Urinary bladder (tissue), 4 donors: Measurements from ENCODE around the gene NEK5. TPM values are rescaled to one million over a fixed set of nuclear protein-coding genes. Genes with fewer than 3 reads are reported as not detected.

Experiments
- DNase-seq: peaks from one replicate; pipeline ENCODE4 v3.0.0-alpha.2; 2015; ENCODE audit errors: extremely low spot score
- H3K27ac ChIP-seq: one replicate; pipeline ENCODE4 v1.5.1; 2013; ENCODE audit warnings: low read depth, mild to moderate bottlenecking, moderate library complexity
- H3K36me3 ChIP-seq: one replicate; pipeline ENCODE4 v1.6.1; 2013; ENCODE audit warnings: mild to moderate bottlenecking, moderate library complexity; ENCODE audit not compliant: insufficient read depth
- H3K4me1 ChIP-seq: one replicate; pipeline ENCODE4 v1.6.1; 2013; ENCODE audit warnings: mild to moderate bottlenecking, moderate library complexity; ENCODE audit not compliant: insufficient read depth
- H3K4me3 ChIP-seq: one replicate; pipeline ENCODE4 v1.5.1; 2013; ENCODE audit warnings: low read depth, low read length
- WGBS: extraction: QIAGEN DNeasy Blood & Tissue Kit; methylation state at CpG from one replicate; pipeline ENCODE4 v1.1.7; 2013; 5-methylcytosine and 5-hydroxymethylcytosine counted together
- polyA plus RNA-seq: library from polyadenylated mRNA; stranded (reverse); fragments of 200-250 nt; gene quantifications from one replicate; pipeline ENCODE4 v1.2.3, GENCODE V29; 2013
- total RNA-seq: library from RNA; depleted of rRNA; stranded (reverse); fragments of >200 nt; gene quantifications from one replicate; pipeline ENCODE4 v1.2.3, GENCODE V29; 2014
- donor health status: healthy with polysubstance abuse.
- donor health status: healthy.

The NEK5 gene
- total and polyA plus RNA-seq, 2 donors, result 0.16 to 1.4 TPM

DNA sequence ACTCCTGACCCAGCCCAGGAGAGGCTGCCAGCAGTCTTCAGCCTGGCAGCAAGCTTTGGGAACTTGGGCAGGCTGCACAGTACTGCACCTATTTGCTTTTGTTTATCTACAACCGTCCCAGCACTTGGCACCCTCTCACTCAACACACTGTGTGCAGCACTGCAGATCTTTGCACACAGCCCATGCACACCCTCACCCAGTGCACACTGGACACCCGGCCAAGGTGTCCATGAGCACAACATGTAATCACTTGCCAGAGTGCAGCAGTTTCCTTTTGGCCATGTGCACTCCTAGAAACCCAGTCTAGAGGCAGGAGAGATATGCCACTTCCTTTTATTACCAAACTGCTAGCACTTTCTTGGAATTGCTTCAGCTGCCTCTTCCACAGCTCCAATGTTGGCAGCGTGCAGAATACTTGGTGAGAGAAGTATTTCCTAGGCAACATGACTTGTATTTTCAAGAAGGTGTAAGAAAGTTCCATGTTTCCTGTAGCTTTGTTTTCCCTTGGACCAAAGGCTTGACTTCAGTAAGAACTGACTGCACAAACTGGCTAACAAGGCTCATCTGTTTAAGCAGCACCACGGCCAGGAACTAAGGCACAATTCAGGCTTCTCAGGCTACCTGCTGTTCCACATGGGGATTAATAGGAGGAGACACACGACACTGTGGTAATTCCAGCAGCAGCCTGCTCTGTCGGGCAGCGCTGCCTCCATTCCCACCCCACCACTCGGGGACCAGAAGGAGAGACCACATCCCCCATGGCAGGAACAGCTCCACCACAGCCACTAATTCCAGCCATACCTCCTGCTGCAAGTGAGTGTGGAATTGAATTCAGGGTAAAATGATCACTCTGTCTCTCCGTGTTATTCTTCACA, 133.0 kb downstream of the NEK5 start:
- 29% methylated on average over 9 of the region's 9 CpGs for WGBS
- H3K4me1 ChIP-seq, result no peaks in the 10 kb centered on the region
- no peak for DNase-seq
- H3K27ac ChIP-seq, result no peak overlapping the region
- H3K4me3 ChIP-seq, result no peak overlapping the region
- no peaks in the 10 kb centered on the region for H3K36me3 ChIP-seq

DNA sequence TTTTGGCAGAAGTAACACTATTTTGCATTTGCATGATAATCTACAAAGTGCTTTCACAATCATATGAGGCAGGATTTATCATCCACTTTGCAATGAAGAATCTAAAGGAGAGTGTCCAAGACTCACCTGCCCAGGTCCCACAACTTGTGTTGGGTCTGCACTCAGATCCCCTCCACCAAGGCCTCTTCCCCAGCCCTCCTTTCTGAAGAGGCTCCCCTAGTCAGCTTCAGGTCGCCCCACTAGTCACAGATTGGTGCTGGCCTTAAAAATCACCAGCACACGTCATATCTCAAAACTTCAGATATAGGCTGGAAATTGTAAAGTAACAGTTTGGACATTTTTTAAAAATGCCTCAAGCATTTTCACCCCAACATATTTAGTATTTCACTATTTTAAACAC, 135.2 kb downstream of the NEK5 start:
- H3K27ac ChIP-seq, result no peak overlapping the region
- DNase-seq, result no peak
- no peaks in the 10 kb centered on the region for H3K36me3 ChIP-seq
- H3K4me1 ChIP-seq, result no peaks in the 10 kb centered on the region
- H3K4me3 ChIP-seq, result no peak overlapping the region
- 76% methylated on average over 2 of the region's 2 CpGs for WGBS

GRCh38 chr13:51988988-51989618, 139.8 kb downstream of the NEK5 start:
- H3K36me3 ChIP-seq, result no peaks in the 10 kb centered on the region
- H3K4me1 ChIP-seq, result no peaks in the 10 kb centered on the region
- H3K27ac ChIP-seq, result no peak overlapping the region
- H3K4me3 ChIP-seq, result no peak overlapping the region
- DNase-seq, result no peak
- WGBS, result 90% methylated on average over 3 of the region's 3 CpGs

Other genes with a start within 250 kb of the NEK5 start
- gene ATP7B, start 117.6 kb downstream of the NEK5 start, total RNA-seq, result 6.7 TPM
- gene ATP7B, start 117.6 kb downstream of the NEK5 start, polyA plus RNA-seq, result 3.0 TPM
- gene ALG11, start 116.7 kb downstream of the NEK5 start, total RNA-seq, result 24.7 TPM
- 9.1 TPM for gene ALG11, start 116.7 kb downstream of the NEK5 start, polyA plus RNA-seq
- 29.2 TPM for gene UTP14C, start 104.4 kb downstream of the NEK5 start, total RNA-seq
- gene UTP14C, start 104.4 kb downstream of the NEK5 start, polyA plus RNA-seq, result 10.7 TPM
- gene NEK3, start 30.5 kb upstream of the NEK5 start, total RNA-seq, result 22.3 TPM
- 14.2 TPM for gene NEK3, start 30.5 kb upstream of the NEK5 start, polyA plus RNA-seq